H9 (cell line): ENCODE results near the gene PTPN22. TPM values are rescaled to one million over a fixed set of nuclear protein-coding genes. Genes with fewer than 3 reads are reported as not detected.

Experiments
- DNase-seq: peaks from one replicate; pipeline ENCODE4 v3.0.0-alpha.2; 2017
- H2AFZ ChIP-seq: one replicate; pipeline ENCODE4 v1.6.1; 2013; ENCODE audit warnings: mild to moderate bottlenecking, low read length, control low read depth, moderate library complexity
- H2AK5ac ChIP-seq: 2 replicates; pipeline ENCODE4 v1.6.1; 2013; ENCODE audit warnings: low read length, control low read depth, mixed read lengths; ENCODE audit not compliant: insufficient read length
- H2BK120ac ChIP-seq: one replicate; pipeline ENCODE4 v1.6.1; 2013; ENCODE audit warnings: low read depth, mild to moderate bottlenecking, low read length, control low read depth, inconsistent platforms; ENCODE audit not compliant: poor library complexity, severe bottlenecking
- H2BK12ac ChIP-seq: 2 replicates; pipeline ENCODE4 v1.6.1; 2013; ENCODE audit warnings: low read length, control low read depth, mixed read lengths, low read depth; ENCODE audit not compliant: insufficient read length
- H2BK15ac ChIP-seq: 2 replicates; pipeline ENCODE4 v1.6.1; 2013; ENCODE audit warnings: low read depth, low read length, control low read depth
- H2BK20ac ChIP-seq: one replicate; pipeline ENCODE4 v1.6.1; 2013; ENCODE audit warnings: low read depth, mild to moderate bottlenecking, low read length, control low read depth, inconsistent platforms; ENCODE audit not compliant: poor library complexity, severe bottlenecking
- H2BK5ac ChIP-seq: 2 replicates; pipeline ENCODE4 v1.6.1; 2013; ENCODE audit warnings: low read length, control low read depth, mixed read lengths; ENCODE audit not compliant: insufficient read length
- H3K14ac ChIP-seq: 2 replicates; pipeline ENCODE4 v1.6.1; 2013; ENCODE audit warnings: low read length, control low read depth; ENCODE audit not compliant: insufficient read depth
- H3K18ac ChIP-seq: 2 replicates; pipeline ENCODE4 v1.6.1; 2013; ENCODE audit warnings: low read depth, mild to moderate bottlenecking, mixed read lengths, low read length, control low read depth; ENCODE audit not compliant: insufficient read length
- H3K23ac ChIP-seq: 2 replicates; pipeline ENCODE4 v1.6.1; 2013; ENCODE audit warnings: low read length, control low read depth, mixed read lengths, low read depth; ENCODE audit not compliant: insufficient read length
- H3K23me2 ChIP-seq: 2 replicates; pipeline ENCODE4 v1.6.1; 2013; ENCODE audit warnings: low read depth, mild to moderate bottlenecking, mixed read lengths, low read length, control low read depth; ENCODE audit not compliant: insufficient read length, poor library complexity, severe bottlenecking
- H3K27ac ChIP-seq: 2 replicates; pipeline ENCODE4 v1.5.1; 2013; ENCODE audit warnings: low read length, control low read depth, mixed read lengths, low read depth; ENCODE audit not compliant: insufficient read length
- H3K27me3 ChIP-seq: 2 replicates; pipeline ENCODE4 v1.6.1; 2013; ENCODE audit warnings: low read length, control low read depth, inconsistent platforms; ENCODE audit not compliant: insufficient read depth
- H3K4ac ChIP-seq: 2 replicates; pipeline ENCODE4 v1.6.1; 2013; ENCODE audit warnings: low read depth, mild to moderate bottlenecking, control low read depth, inconsistent platforms, low read length, moderate library complexity
- H3K4me1 ChIP-seq: 2 replicates; pipeline ENCODE4 v1.6.1; 2013; ENCODE audit warnings: low read length, control low read depth, inconsistent platforms; ENCODE audit not compliant: insufficient read depth
- H3K4me2 ChIP-seq: 2 replicates; pipeline ENCODE4 v1.6.1; 2013; ENCODE audit warnings: low read length, control low read depth, mixed read lengths; ENCODE audit not compliant: insufficient read length, insufficient read depth
- H3K56ac ChIP-seq: 2 replicates; pipeline ENCODE4 v1.6.1; 2013; ENCODE audit warnings: low read depth, mild to moderate bottlenecking, mixed read lengths, low read length, control low read depth; ENCODE audit not compliant: insufficient read length
- H3K79me1 ChIP-seq: 2 replicates; pipeline ENCODE4 v1.6.1; 2013; ENCODE audit warnings: low read depth, mild to moderate bottlenecking, moderate library complexity, low read length, control low read depth, inconsistent platforms; ENCODE audit not compliant: insufficient read depth, poor library complexity, severe bottlenecking
- H3K79me2 ChIP-seq: 2 replicates; pipeline ENCODE4 v1.6.1; 2013; ENCODE audit warnings: low read length, control low read depth, inconsistent platforms; ENCODE audit not compliant: insufficient read depth
- H3K9ac ChIP-seq: 2 replicates; pipeline ENCODE4 v1.6.1; 2013; ENCODE audit warnings: low read length, control low read depth, mixed read lengths; ENCODE audit not compliant: insufficient read length; ENCODE audit errors: extremely low read depth
- H3K9me3 ChIP-seq: one replicate; pipeline ENCODE4 v1.6.1; 2013; ENCODE audit warnings: low read depth, low read length, inconsistent platforms; ENCODE audit not compliant: control insufficient read depth
- H3T11ph ChIP-seq: one replicate; pipeline ENCODE4 v1.6.1; 2013; ENCODE audit warnings: mild to moderate bottlenecking, low read length, control low read depth, inconsistent platforms
- H4K20me1 ChIP-seq: one replicate; pipeline ENCODE4 v1.6.1; 2013; ENCODE audit not compliant: control insufficient read depth, insufficient read length, insufficient read depth
- H4K5ac ChIP-seq: 2 replicates; pipeline ENCODE4 v1.6.1; 2013; ENCODE audit warnings: low read depth, mild to moderate bottlenecking, mixed read lengths, low read length, control low read depth; ENCODE audit not compliant: insufficient read length
- H4K8ac ChIP-seq: replicated peaks from 2 replicates; pipeline ENCODE4 v1.6.1; 2013; ENCODE audit warnings: low read length, control low read depth, mixed read lengths, low read depth; ENCODE audit not compliant: insufficient read length
- H4K91ac ChIP-seq: 2 replicates; pipeline ENCODE4 v1.6.1; 2013; ENCODE audit warnings: low read depth, mild to moderate bottlenecking, moderate library complexity, mixed read lengths, low read length, control low read depth; ENCODE audit not compliant: insufficient read length
- H3K27ac Mint-ChIP-seq, 3 experiments: 2 replicates in 2 of 3; 3 replicates in 1 of 3; pipeline ENCODE4 v1.8.0; 2020 to 2021; ENCODE audit warnings: mixed read lengths in 3 of 3, mild to moderate bottlenecking in 1 of 3, moderate library complexity in 1 of 3
- H3K27me3 Mint-ChIP-seq: 2 replicates; pipeline ENCODE4 v1.8.0; 2021; ENCODE audit warnings: low read depth, mild to moderate bottlenecking, moderate library complexity, mixed read lengths
- H3K36me3 Mint-ChIP-seq, 3 experiments: 2 replicates in 2 of 3; 3 replicates in 1 of 3; pipeline ENCODE4 v1.8.0; 2020 to 2021; ENCODE audit warnings: low read depth in 3 of 3, mixed read lengths in 3 of 3; ENCODE audit not compliant: insufficient read depth in 1 of 3
- H3K4me1 Mint-ChIP-seq, 2 experiments: 2 replicates each; pipeline ENCODE4 v1.8.0; 2020; ENCODE audit warnings: mixed read lengths in 2 of 2
- H3K4me3 Mint-ChIP-seq, 2 experiments: 2 replicates in 1 of 2; 3 replicates in 1 of 2; pipeline ENCODE4 v1.8.0; 2020 to 2021; ENCODE audit warnings: mild to moderate bottlenecking in 2 of 2, mixed read lengths in 2 of 2, moderate library complexity in 1 of 2
- H3K9me3 Mint-ChIP-seq, 2 experiments: 2 replicates in 1 of 2; 3 replicates in 1 of 2; pipeline ENCODE4 v1.8.0; 2020; ENCODE audit warnings: mild to moderate bottlenecking in 2 of 2, mixed read lengths in 2 of 2, moderate library complexity in 1 of 2
- WGBS: extraction: QIAGEN DNeasy Blood & Tissue Kit; methylation state at CpG from one replicate; pipeline ENCODE4 v1.1.7; 2013; ENCODE audit warnings: missing lambda C conversion rate, low lambda C conversion rate, mixed read lengths; ENCODE audit not compliant: insufficient read length; ENCODE audit errors: extremely low coverage; 5-methylcytosine and 5-hydroxymethylcytosine counted together
- total RNA-seq: library from RNA; stranded (reverse); gene quantifications from 2 replicates; pipeline ENCODE4 v1.2.1, GENCODE V29; 2021
- TF ChIP-seq, protein P1 (sequence below): fragments of 200-600 bp; sonication (generic); conservative IDR thresholded peaks from 3 replicates; pipeline ENCODE4 v1.8.0; 2021; ENCODE audit warnings: antibody characterized with exemption, mild to moderate bottlenecking

The PTPN22 gene
- total RNA-seq, 1 experiment from 2014 or later = not detected

DNA sequence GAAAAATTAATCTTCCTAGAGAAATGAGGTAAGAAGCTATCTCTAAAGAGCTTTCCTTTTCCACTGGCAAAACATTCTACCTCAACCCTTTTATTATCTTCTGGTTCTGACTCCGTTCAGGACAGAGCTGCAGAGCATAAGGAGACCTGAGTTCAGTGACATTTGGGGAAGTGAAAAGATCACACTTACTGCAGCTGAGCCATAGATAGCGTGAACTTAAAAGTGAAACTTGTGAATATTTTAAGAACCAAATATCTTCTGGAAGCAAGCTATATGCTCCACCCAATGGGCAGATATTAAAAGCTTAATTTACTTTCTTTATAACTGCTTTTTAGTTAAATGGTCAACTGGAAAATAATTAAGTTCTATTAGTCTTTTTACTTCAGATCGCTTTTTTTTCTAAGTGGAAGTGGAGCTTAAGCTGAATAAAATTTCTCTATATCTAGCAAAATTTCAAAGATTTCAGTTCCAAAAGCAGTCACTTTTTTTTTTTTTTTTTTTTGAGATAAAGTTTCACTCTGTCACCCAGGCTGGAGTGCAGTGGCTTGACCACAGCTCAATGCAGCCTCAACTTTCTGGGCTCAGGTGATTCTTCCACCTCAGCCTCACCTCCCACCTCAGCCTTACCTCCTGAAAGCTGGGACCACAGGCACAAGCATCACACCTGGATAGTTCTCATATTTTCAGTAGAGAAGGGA, 11.9 kb downstream of the PTPN22 start:
- Histone ChIP-seq H3K9me3 (no peaks in the 10 kb centered on the region), H3K27me3 (no peaks in the 10 kb centered on the region), H3K23ac (no peak overlapping the region), H2BK5ac (no peak overlapping the region), H3K18ac (no peak overlapping the region), H3K4me1 (no peaks in the 10 kb centered on the region), H3K4ac (no peak overlapping the region), H2BK12ac (no peak overlapping the region), H3K56ac (no peak overlapping the region), H3T11ph (no peak overlapping the region), H3K27ac (no peak overlapping the region), H4K5ac (no peak overlapping the region), H3K14ac (no peak overlapping the region), H3K9ac (no peak overlapping the region), H4K20me1 (no peaks in the 10 kb centered on the region), H3K4me2 (no peak overlapping the region), H2BK20ac (no peak overlapping the region), H2AK5ac (no peak overlapping the region), H4K91ac (no peak overlapping the region), H3K23me2 (no peaks in the 10 kb centered on the region), H2BK120ac (no peak overlapping the region), H2BK15ac (no peak overlapping the region), H3K79me2 (no peaks in the 10 kb centered on the region), H3K79me1 (no peaks in the 10 kb centered on the region), H2AFZ (no peak overlapping the region), H4K8ac (no peak overlapping the region)
- H3K27ac Mint-ChIP-seq = peak overlapping the region in 1 of 3 experiments; percentile 50; a peak in 2 of 7 replicates
- DNase-seq = no peak
- TF ChIP-seq, protein P1, sequence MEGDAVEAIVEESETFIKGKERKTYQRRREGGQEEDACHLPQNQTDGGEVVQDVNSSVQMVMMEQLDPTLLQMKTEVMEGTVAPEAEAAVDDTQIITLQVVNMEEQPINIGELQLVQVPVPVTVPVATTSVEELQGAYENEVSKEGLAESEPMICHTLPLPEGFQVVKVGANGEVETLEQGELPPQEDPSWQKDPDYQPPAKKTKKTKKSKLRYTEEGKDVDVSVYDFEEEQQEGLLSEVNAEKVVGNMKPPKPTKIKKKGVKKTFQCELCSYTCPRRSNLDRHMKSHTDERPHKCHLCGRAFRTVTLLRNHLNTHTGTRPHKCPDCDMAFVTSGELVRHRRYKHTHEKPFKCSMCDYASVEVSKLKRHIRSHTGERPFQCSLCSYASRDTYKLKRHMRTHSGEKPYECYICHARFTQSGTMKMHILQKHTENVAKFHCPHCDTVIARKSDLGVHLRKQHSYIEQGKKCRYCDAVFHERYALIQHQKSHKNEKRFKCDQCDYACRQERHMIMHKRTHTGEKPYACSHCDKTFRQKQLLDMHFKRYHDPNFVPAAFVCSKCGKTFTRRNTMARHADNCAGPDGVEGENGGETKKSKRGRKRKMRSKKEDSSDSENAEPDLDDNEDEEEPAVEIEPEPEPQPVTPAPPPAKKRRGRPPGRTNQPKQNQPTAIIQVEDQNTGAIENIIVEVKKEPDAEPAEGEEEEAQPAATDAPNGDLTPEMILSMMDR = no peak
- H3K4me1 Mint-ChIP-seq = no peaks in the 10 kb centered on the region; a peak in 1 of 4 replicates
- H3K36me3 Mint-ChIP-seq = no peaks in the 10 kb centered on the region
- WGBS = no CpG with 5 or more reads among the region's 3 CpGs
- H3K27me3 Mint-ChIP-seq = no peaks in the 10 kb centered on the region
- no peak overlapping the region for H3K4me3 Mint-ChIP-seq
- H3K9me3 Mint-ChIP-seq = no peaks in the 10 kb centered on the region
